ENCODE measurements around the gene EED.
"Not testable (repeated sequence)": the region's sequence is repeated elsewhere in the genome, so short reads cannot be mapped to it uniquely, and the experiment has no call there.

EED gene

DNA sequence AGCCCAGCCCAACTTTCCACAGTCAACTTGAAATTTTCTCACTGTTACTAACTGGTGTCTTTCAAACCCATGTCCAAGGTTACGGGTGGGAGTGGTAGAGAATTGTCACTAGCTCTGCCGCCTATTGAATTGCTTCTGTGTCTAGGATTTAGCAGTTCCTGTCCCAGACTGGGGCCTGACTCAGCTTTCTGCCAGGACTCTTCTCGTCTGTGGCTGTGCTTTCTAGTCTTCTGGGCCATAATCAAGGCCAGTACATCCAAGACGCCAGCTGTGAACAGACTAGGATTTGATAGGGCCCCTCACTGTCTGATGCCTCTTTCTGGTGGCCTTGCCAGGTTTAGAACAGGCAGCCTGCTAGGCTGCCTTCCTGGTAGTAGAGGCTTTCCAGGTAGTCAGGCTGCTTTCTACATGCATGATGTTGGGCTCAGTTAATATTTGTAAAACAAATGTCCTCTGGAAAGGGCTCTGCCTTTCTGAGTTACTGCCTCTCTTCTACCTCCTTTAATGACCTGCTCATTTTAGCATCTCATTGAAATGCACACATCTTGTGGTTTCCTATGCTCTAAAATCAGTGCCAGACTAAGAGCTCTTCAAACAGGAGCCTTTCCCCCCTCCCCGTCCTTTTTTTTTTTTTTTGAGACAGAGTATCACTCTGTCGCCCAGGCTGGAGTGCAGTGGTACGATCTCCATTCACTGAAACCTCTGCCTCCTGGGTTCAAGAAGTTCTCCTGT lies 44.4 kb downstream of the EED start:
- DNase-seq, result no peak
- Histone ChIP-seq H3K9me3 (no peaks in the 10 kb centered on the region), H3K4me1 (no peaks in the 10 kb centered on the region), H3K36me3 (peaks cover 4% of the 10 kb centered on the region; the same call in 1 of the 2 replicates), H3K27me3 (no peaks in the 10 kb centered on the region), H3K4me3 (ENCODE audit: low read depth, low read length) (no peak overlapping the region)
- TF ChIP-seq, protein P1, sequence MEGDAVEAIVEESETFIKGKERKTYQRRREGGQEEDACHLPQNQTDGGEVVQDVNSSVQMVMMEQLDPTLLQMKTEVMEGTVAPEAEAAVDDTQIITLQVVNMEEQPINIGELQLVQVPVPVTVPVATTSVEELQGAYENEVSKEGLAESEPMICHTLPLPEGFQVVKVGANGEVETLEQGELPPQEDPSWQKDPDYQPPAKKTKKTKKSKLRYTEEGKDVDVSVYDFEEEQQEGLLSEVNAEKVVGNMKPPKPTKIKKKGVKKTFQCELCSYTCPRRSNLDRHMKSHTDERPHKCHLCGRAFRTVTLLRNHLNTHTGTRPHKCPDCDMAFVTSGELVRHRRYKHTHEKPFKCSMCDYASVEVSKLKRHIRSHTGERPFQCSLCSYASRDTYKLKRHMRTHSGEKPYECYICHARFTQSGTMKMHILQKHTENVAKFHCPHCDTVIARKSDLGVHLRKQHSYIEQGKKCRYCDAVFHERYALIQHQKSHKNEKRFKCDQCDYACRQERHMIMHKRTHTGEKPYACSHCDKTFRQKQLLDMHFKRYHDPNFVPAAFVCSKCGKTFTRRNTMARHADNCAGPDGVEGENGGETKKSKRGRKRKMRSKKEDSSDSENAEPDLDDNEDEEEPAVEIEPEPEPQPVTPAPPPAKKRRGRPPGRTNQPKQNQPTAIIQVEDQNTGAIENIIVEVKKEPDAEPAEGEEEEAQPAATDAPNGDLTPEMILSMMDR (IDR thresholded peaks at IDR 0.05; ENCODE audit: low read depth, low read length), result no peak

DNA sequence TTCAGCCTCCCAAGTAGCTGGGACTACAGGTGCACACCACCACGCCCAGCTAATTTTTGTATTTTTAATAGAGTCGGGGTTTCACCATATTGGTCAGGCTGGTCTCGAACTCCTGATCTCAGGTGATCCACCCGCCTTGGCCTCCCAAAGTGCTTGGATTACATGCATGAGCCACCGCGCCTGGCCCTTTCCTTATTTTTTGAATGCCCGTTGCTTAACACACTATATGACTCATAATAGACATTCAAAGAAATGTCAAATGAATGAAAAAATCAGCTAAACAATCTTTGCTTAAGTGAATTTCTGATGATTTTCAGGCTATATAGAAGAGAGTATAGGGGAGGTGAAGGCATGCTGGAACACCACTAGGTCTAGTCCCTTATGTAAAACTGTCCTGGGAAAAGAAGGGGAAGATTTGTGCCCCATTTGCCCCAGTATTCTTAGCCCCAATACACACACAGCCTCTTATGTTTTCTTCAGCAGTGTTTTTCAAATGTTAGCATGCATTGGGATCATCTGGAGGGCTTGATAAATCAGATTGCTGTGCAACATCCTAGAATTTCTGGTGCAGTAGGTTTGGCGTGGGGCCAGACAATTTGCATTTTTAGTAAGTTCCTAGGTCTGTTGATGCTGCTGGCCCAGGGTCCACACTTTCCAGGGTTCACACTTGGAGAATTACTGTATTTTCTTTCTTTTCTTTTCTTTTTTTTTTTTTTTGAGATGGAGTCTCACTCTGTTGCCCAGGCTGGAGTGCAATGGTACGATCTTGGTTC lies 45.1 kb downstream of the EED start:
- not testable (repeated sequence) for H3K27me3 ChIP-seq; H3K36me3 ChIP-seq; DNase-seq; H3K9me3 ChIP-seq; H3K4me3 ChIP-seq (ENCODE audit: low read depth, low read length); H3K4me1 ChIP-seq

DNA sequence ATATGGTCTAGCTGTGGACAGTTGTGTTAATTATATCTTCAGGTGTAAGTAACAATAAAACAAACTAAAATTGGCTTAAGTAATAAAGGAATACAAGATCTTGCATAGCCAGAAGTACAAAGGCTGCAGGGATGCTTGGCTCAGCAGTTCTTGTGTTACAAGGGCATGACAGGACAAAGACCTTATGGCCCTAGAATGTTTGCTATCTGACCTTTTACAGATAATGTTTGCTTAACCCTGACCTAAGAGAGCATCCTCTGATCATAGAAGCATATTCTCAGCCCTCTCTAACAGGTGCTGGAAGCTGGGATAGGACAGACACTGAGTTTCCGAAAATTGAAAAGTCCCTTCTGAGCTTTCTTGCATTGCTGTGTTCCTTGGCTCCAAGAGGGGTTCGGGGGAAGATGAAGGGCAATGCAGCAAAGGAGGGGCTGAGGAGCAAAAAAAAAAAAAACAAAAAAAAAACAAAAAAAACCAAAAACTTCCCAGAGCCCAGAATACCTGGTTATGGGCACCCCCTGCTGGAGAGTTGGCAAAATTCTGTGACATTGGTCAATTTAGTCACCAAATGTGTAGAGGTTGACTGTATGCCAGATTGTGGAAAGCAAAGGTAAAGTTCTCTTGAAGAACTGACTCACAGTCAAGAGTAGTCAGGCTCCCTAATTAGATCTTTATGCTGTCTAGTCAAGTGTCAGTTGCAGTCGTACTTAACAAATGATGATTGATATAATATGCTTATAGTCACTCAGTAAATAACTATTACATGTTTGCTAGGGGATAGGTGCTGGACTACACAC lies 47.1 kb downstream of the EED start:
- TF ChIP-seq, protein P1 (IDR thresholded peaks at IDR 0.05; ENCODE audit: low read depth, low read length), result peak; percentile 83
- Histone ChIP-seq H3K4me3 (ENCODE audit: low read depth, low read length) (no peak overlapping the region), H3K27me3 (no peaks in the 10 kb centered on the region), H3K36me3 (no peaks in the 10 kb centered on the region), H3K4me1 (no peaks in the 10 kb centered on the region), H3K9me3 (no peaks in the 10 kb centered on the region)
- peak; percentile 60 for DNase-seq

DNA sequence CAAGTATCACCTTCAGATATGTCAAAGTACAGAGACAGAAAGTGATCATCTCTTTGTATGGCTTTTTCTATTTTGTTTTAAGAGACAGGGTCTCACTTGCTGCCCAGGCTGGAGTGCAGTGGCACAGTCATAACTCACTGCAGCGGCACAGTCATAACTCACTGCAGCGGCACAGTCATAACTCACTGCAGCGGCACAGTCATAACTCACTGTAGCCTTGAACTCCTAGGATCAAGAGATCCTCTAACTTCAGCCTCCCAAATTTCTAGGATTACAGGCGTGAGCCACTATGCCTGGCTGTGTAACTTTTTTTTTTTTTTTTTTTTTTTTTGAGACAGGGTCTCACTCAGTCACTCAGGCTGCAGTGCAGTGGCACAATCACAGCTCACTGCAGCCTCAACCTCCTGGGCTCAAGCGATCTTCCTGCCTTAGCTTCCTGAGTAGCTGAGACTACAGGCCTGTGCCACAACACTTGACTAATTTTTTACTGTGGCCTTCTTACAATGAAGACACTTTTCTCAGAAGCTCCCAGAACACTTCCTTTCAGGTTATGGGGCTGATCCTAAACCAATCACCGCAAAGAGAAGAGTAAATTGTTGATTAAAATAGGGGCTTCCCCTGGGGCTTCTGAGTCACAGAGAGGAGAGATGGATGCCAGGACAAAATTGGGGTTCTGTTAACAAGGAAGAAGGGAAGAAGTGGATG lies 48.5 kb downstream of the EED start:
- H3K9me3 ChIP-seq, result no peaks in the 10 kb centered on the region
- DNase-seq, result no peak
- TF ChIP-seq, protein P1 (IDR thresholded peaks at IDR 0.05; ENCODE audit: low read depth, low read length), result no peak
- no peaks in the 10 kb centered on the region for H3K36me3 ChIP-seq
- no peaks in the 10 kb centered on the region for H3K27me3 ChIP-seq
- no peaks in the 10 kb centered on the region for H3K4me1 ChIP-seq
- H3K4me3 ChIP-seq (ENCODE audit: low read depth, low read length), result no peak overlapping the region

DNA sequence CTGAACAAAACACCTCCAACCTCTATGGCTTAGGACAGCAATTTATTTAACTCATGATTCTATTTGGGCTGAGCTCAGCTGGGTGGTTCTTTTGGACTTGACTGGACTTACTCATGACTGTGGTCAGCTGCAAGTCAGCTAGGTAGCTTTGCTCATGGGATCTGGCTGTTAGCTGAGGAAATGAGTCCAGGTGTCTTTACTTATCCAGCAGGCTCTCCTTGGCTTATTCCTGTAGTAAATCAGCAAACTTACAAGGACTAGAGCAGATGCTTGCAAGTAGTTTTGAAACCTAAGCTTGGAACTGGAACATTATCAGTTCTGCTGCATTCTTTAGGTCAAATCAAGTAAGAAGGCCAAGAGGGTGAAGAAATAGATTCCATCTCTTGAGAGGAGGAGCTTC lies 49.5 kb downstream of the EED start:
- TF ChIP-seq, protein P1 (IDR thresholded peaks at IDR 0.05; ENCODE audit: low read depth, low read length), result no peak
- no peaks in the 10 kb centered on the region for H3K4me1 ChIP-seq
- H3K27me3 ChIP-seq, result no peaks in the 10 kb centered on the region
- no peaks in the 10 kb centered on the region for H3K9me3 ChIP-seq
- no peaks in the 10 kb centered on the region for H3K36me3 ChIP-seq
- H3K4me3 ChIP-seq (ENCODE audit: low read depth, low read length), result no peak overlapping the region
- no peak for DNase-seq

DNA sequence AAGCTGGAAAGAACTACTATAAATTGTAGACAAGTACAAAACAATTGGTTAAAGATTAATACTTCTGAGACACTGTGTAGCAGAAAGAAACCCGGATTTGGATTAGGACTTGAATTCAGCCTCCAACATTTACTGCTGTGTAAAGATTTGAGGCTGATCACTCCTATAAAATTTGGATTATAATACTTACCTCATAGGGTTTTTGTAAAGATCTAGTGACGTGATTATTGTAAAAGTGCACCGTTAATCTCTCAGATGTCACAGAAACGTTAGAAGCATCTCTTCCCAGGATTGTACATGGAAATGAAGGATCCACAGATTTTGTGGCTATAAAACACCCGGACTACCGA lies 57.2 kb downstream of the EED start:
- Histone ChIP-seq H3K4me1 (no peaks in the 10 kb centered on the region; the same call in 1 of the 2 replicates), H3K9me3 (no peaks in the 10 kb centered on the region), H3K4me3 (ENCODE audit: low read depth, low read length) (peak overlapping the region; percentile 98), H3K27me3 (no peaks in the 10 kb centered on the region), H3K36me3 (no peaks in the 10 kb centered on the region)
- DNase-seq, result no peak
- TF ChIP-seq, protein P1 (IDR thresholded peaks at IDR 0.05; ENCODE audit: low read depth, low read length), result no peak

Measured in BE2C (cell line).